Adipose tissue (tissue), 3 donors: ENCODE results near the gene CDC123. TPM values are rescaled to one million over a fixed set of nuclear protein-coding genes. Genes with fewer than 3 reads are reported as not detected.
A peak's percentile ranks its signal among the peaks of the same experiment; 100 is the strongest.
"Not testable (repeated sequence)": the region's sequence is repeated elsewhere in the genome, so short reads cannot be mapped to it uniquely, and the experiment has no call there.

ENCODE experiments used
- H3K27ac ChIP-seq: one replicate; pipeline ENCODE4 v1.5.1; 2013; ENCODE audit warnings: low read depth, low read length
- WGBS, 3 donors: extraction: QIAGEN DNeasy Blood & Tissue Kit; methylation state at CpG; one replicate each; pipeline ENCODE4 v1.1.7; 2013; 5-methylcytosine and 5-hydroxymethylcytosine counted together
- polyA plus RNA-seq, 3 donors: library from polyadenylated mRNA; stranded (reverse); fragments of 200-250 nt; gene quantifications; one replicate each; pipeline ENCODE4 v1.2.3, GENCODE V29; 2013
- donor health status: healthy with polysubstance abuse.
- donor health status: Bipolar disorder and iron deficiency.
- donor health status: healthy.

Gene CDC123, protein sequence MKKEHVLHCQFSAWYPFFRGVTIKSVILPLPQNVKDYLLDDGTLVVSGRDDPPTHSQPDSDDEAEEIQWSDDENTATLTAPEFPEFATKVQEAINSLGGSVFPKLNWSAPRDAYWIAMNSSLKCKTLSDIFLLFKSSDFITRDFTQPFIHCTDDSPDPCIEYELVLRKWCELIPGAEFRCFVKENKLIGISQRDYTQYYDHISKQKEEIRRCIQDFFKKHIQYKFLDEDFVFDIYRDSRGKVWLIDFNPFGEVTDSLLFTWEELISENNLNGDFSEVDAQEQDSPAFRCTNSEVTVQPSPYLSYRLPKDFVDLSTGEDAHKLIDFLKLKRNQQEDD
- 10 to 100 TPM; 23.9 to 54.3 (median 47.6) TPM for polyA plus RNA-seq

DNA sequence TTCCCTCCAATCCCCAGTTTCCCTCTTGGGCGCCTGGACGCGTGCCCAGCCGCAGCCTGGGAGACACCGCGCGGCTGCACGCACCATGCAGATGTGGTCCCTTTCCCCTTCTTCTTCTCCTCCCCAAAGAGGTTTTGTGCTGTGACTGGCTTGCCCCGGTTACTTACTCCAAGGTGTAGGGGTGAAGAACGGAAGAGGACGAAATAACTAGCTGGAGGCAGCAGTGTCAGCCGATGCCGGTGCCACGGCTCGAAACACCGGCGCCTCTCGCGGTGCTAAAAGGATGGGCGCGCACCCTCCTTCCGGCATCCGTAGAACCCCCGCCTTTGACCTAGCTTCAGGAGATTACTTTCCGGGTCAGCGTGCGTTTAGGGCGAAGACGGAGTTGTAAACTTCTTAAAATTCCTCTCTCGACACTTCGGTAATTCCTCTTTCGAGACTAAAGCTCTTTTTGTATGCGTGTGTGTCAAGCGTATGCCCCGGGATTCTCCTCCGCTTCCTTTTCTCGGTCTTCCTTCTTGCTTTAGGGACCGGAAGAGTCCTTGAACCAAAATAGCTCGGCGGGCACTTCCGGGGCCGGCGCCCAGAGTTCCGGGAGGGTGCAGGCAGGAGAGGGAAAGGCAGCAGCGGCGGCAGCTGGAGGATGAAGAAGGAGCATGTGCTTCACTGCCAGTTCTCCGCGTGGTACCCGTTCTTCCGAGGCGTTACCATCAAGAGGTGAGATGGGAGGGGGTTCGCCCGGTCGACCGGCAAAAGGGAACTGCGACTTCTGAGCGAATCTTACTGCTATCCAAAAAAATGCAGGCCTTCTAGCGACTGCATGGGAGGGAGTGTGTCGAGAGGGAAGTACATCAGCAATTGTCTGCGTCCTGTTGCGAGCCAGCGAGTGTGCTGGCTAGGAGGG is at the start of gene CDC123, which contains the start of gene NUDT5:
CDC123 (plus strand) TSS at position 586 of the 904 bp plus-strand sequence; CDS start at position 644, 58 bp downstream.
NUDT5 (minus strand) TSS at position 289 of the 904 bp plus-strand sequence. CDS start 9,600 bp downstream, outside the sequence.
- peak within 1 kb of the TSS; percentile 51 for H3K27ac ChIP-seq
- 0% methylated on average over 60 to 62 of the region's 62 CpGs for WGBS, 3 donors

DNA sequence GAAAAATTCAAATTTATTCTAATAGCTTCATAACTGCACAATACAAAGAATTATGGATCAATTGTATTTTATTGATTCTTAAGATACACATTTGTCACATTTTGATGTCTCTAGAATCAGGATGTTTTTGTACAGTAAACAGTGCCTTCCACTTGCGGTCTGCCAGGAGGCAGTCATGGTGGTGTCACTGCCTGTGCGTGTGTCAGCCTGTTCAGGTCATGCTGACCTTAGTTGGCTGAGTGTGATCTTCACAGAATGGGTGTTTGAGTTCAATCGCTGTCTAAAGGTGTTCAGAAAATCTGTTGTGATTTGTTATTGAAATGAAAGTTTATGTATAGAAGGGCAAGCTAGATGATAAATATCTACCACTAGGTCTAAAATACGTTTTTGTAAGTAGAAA is 45.8 kb upstream of the CDC123 start:
- WGBS, 3 donors = 71 to 80% (median 76%) methylated on average over 4 of the region's 4 CpGs
- H3K27ac ChIP-seq = no peak overlapping the region

DNA sequence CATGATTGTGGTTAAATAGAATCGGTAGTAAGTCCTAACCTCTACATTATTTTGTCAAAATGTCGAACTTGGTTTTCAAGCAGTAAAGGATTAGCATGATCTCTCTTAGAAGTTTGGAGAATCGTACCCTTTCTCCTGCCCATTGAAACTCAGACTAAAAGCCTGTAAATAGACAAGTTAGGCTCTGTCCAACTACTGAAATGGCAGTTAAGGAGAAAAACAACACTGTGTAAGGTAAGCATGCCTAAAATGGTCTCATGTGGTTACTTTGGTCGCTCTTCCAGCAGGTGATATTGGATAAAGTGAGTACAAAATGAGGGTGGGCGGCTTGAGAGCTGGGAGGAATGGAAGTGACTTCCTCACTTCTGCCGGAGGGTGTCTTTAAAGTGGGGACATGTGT is 41.5 kb upstream of the CDC123 start:
- 92 to 95% (median 95%) methylated on average over 6 of the region's 6 CpGs for WGBS, 3 donors
- H3K27ac ChIP-seq = no peak overlapping the region

DNA sequence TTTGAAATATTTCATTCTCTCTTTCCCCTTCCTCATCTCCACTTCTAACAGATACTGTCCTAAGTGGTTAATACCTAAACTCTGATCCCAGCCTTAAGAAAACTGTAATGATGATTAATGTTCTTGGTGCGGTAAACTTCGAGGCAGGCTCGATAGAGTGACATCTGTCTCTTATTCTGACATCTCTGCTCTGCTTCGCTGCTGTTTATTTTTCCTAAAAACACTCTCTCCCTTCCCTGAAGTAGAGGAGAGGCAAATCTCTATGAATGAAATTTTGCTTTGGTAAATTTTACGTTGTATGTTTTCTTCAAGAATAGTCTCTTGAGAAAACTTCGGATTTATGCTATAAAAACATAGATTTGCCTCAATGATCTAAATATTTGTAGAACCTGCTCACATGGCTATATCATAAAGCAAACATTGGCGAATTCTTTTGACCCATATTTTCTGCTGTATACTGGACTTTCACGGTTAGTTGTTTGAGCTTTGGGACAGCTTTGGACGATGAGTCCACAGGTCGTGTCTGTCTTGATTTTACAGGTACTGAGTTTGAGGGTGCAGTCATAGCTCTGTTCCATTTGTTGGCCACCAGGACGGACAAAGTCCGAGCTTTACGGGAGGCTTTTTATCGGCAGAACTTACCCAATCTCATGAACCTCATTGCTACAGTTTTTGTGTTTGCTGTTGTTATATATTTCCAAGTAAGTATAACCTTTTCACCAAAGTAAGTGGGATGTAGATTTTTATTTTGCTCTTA is 39.4 kb upstream of the CDC123 start:
- WGBS, 3 donors = 60 to 90% (median 90%) methylated on average over 14 of the region's 14 CpGs
- H3K27ac ChIP-seq = no peak overlapping the region

DNA sequence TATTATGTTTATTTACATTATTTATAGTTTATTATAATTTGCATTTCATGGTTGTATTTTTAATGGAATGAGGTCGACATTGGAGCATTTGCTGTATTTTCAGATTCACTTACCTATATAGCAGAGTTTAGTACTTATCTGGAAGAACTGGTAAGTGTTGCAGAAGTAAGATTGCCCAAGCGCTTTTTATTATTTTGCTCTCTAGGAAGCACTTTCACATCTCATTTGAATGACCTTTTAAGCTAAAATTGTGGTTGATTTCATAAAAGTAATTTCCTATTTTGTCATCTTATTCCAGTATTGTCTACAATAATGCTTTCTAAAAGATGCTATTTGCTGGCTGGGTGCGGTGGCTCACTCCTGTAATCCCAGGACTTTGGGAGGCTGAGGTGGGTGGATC is 37.9 kb upstream of the CDC123 start:
- WGBS, 3 donors = 62 to 91% (median 74%) methylated on average over 3 of the region's 3 CpGs

DNA sequence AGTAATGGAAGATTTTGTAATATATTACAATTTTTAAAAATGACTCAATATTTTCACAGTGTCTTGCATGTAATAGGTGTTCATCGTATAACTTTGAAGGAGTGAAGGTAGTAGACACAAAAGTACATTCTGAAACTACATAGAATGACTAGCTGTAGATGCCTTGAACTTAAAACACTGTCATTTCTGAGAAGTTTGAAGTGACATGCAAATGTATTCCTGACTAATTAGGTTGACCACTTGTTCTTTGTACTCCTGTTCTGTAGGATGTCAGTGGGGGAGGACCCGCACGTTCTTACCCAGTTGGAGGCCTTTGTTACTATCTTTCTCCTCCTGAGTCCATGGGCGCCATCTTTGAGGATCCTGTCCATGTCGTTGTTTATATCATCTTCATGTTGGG is 35.3 kb upstream of the CDC123 start:
- WGBS, 3 donors = 92 to 97% (median 96%) methylated on average over 5 of the region's 5 CpGs
- H3K27ac ChIP-seq = no peak overlapping the region

More for the DNA sequence above, 37.9 kb upstream of the CDC123 start:
- no peak overlapping the region for H3K27ac ChIP-seq

DNA sequence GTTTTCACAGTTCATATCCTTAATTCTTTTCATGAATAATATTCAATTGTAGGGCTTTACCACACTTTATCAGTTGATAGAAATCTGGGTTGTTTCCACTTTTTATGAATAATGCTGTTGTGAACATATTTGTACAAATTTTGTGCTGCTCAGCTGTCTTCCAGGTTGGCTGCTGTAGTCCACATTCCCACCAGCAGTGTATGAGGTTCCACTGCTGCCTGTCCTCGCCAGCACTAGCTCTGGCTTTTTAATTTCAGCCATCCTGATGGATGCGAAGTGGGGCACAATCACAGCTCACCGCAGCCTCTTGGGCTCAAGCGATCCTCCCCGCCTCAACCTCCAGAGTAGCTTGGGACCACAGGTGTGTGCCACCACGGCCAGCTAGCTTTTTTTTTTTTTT is 33.1 kb upstream of the CDC123 start:
- 95 to 98% (median 97%) methylated on average over 6 of the region's 6 CpGs for WGBS, 3 donors
- no peak overlapping the region for H3K27ac ChIP-seq

DNA sequence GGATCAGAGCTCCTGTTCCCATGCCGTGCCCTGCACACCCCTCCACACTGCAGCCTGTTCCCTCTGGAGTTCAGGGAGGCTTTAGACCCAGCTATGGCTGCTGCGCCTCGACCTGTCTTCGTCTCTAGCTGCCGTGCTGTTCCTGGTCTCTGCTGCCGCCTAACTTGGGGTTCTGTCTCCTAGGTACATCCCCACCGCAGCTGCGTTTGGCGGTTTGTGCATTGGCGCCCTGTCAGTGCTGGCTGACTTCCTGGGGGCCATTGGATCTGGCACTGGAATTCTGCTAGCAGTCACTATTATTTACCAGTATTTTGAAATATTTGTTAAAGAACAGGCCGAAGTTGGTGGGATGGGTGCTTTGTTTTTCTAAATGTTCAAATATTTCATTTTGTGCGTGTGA is 31.9 kb upstream of the CDC123 start:
- H3K27ac ChIP-seq = no peak overlapping the region
- 90 to 92% (median 92%) methylated on average over 12 of the region's 12 CpGs for WGBS, 3 donors

DNA sequence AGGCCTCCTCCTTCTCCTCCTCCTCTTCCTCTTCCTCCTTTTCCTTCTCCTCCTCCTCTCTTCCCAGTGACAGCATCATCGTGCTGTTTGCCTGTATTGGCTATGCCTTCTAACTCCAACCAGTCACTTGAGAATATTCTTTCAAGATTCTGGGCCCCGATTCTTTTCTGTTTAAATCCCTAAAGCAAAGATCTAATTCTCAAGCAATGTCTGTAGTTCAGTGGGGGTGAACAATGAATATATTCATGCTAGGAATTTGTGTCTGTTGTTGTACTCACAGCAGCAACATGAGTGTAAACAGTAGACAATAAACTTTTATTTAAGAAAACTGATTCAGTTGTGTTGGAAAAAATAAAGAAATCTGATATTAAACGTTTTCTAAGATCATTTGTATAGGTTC is 31.0 kb upstream of the CDC123 start:
- WGBS, 3 donors = 68 to 72% (median 69%) methylated on average over 3 of the region's 3 CpGs
- H3K27ac ChIP-seq = no peak overlapping the region

DNA sequence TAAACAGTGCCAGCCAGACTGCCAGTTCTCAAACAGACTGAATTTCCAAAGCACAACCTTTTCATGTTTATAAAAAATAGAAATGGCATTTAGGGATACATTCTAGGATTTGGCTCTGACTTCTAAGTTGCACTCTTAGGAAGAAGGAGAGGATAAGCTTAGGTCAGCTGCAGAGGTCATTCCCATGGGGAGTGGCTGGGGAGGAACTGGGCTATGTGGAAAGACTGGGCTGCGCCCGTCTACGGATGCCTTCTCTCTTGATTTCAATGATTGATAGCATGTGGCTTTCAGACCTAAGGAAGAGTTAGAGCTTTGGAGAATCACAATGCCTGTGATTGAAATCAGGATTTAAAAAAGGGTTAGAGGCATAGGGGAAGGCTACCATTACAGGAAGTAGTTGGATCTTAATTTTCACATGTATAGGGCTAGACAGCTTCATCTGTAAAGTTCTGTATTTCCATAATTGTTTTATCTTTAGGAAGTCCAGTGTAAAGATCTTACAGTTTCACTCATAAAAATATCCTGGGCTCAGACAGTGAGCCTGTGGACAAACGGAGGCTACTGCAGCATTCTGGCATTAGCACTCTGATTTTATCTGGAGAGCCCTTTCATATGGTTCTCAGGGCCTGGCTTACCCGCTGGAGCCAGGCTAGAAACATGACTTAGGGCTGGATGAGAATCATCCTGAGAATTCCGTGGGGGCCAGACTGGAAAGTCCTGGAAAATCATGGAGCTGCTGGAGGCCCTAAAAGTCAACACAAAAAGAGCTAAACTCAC is 29.8 kb upstream of the CDC123 start:
- 69 to 90% (median 82%) methylated on average over 6 of the region's 6 CpGs for WGBS, 3 donors
- H3K27ac ChIP-seq = no peak overlapping the region

DNA sequence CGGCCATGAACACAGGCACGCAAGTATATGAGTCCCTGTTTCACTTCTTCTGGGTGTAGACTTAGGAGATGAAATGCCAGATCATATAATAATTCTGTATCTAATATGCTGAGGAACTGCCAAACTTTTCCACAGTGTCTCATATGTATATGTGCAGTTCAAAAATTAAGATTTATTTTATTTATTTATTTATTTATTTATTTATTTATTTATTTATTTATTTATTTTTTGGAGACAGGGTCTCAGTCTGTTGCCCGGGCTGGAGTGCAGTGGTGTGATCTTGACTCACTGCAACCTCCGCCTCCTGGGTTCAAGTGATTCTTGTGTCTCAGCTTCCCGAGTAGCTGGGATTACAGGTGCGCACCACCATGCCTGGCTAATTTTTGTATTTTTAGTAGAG is 24.5 kb upstream of the CDC123 start:
- not testable (repeated sequence) for H3K27ac ChIP-seq
- WGBS, 3 donors = 87 to 99% (median 88%) methylated on average over 6 of the region's 6 CpGs

DNA sequence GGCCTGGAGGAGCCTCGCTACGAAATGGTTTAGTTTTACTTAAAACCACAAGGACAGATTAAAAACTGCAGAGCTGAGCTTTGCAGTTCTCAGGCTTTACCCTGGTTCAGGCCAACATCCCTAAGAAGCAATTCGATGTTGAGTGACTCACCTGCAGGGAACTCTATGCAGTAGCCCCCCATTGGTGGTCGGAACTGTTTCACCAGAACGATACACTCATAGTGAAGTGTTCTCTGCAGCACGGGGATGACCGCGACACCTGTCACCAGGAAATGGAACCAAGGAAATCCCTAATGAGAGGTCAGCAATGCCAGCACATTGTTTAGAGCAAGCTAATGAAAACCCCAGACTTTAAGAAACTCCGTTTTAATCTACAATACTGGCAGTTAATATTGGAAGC is 18.3 kb upstream of the CDC123 start:
- 83 to 97% (median 87%) methylated on average over 9 of the region's 9 CpGs for WGBS, 3 donors
- no peak overlapping the region for H3K27ac ChIP-seq

DNA sequence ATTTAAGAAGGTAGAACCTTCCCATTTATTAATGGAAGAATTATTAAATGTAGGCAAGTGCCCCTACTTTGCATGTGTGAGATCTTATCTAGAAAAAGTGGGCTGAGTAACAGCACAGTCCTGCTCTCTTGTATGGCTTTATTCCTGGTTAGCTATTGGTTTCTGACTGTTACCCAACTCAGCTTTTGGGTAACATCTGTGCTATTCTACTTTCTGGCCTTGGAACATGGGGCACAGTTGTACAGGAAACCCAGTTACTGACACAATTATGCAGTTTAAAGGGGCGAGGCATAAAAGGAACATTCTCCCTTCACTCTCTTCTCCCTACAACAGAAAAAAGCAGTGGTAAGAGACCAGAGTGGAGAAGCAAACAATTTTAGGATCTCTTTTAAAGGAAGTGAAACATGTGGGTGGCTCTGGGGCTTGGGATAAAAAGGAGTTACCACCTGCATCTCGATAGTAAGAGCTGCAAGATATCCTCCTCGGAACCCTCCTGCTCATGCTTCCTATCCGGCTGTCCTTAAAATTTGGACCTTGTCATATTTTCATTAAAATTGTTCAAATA is 16.3 kb upstream of the CDC123 start:
- 63 to 88% (median 76%) methylated on average over 4 of the region's 4 CpGs for WGBS, 3 donors
- no peak overlapping the region for H3K27ac ChIP-seq

DNA sequence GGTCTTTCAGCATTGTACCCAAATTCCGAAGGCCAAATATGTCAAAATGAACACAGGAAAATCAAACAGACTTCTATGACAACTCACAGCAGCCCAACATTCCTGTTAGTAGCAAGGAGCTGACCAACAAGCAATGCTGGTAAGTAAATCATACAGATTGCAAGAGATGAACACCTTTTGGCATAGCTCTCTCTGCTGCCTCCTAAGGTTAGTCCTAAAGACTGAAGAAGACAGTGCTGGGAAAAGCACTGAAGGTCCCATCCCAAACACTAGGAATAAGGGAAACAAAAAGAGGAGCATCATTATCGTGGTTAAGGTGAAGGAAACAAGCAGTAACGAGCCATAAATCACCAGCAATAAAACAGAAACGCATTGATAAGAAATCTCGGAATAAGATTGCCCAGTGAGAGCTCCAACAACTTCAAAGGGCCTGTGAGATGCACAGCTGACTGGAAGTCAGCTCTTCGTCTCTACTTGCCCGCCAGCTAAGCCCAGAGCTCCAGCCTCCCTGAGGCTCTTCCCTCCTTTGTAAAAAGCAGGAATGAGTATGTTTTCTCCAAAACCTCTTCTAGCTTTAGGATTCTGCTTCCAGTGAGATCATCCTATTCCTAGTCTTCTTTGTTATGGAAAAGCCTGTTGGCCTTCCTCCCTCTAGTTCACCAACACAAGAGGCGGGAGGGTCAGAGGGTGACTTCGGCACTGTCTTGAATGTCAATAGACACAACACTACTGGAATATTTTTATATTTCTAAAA is 15.6 kb upstream of the CDC123 start:
- H3K27ac ChIP-seq = no peak overlapping the region
- 73 to 80% (median 79%) methylated on average over 9 of the region's 9 CpGs for WGBS, 3 donors

DNA sequence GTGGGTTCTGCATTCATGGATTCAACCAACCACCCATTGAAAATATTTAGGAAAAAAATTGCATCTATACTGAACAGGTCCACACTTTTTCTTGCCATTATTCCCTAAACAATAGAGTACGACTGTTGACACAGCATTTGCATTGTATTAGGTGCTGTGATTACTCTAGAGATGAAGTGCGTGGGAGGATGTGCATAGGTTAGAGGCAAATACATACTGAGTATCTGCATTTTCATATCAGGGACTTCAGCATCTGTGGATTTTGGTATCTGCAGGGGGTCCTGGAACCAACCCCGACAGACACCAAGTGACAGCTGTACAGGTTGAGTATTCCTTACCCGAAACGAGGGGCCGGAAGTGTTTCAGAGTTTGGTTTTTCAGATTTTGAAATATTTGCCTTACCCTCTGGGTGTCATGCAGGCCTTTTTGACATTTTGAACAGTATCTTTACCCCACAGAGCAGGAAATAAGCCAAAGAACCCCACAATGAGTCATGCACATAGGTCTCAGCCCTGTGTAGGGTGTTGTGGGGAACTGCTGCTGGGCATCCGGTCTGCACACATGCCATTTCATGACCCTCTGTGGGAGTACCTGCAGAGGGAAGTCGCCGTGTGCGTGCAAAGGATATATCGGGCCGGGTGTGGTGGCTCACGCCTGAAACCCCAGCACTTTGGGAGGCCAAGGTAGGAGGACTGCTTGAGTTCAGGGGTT is 14.8 kb upstream of the CDC123 start:
- 60 to 90% (median 72%) methylated on average over 13 of the region's 13 CpGs for WGBS, 3 donors

DNA sequence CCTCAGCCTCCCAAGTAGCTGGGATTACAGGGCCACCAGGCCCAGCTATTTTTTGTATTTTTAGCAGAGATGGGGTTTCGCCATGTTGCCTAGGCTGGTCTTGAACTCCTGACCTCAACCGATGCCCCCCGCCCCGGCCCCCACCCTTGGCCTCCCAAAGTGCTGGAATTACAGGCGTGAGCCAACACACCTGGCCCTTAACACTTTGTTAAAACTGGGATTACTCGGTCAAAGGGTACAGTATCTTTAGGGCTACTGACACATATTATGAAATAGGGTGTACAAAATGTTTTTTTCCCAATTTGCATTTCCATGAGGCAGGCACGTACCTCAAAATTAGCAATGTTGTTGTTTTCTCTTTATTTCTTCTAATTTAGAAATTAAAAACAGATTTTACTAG is 11.8 kb upstream of the CDC123 start:
- 86 to 95% (median 90%) methylated on average over 7 of the region's 7 CpGs for WGBS, 3 donors

More for the DNA sequence above, 14.8 kb upstream of the CDC123 start:
- H3K27ac ChIP-seq = no peak overlapping the region

More for the DNA sequence above, 11.8 kb upstream of the CDC123 start:
- no peak overlapping the region for H3K27ac ChIP-seq
